Measurements from ENCODE around the gene CASP3.

Gene CASP3

GRCh38 chr4:184590196-184590595 lies 59.1 kb downstream of the CASP3 start:
- no peak for TF ChIP-seq CTCF (IDR thresholded peaks at IDR 0.05; ENCODE audit: extremely low read depth, missing control alignments)

GRCh38 chr4:184588893-184589292 lies 60.4 kb downstream of the CASP3 start:
- no peak for TF ChIP-seq CTCF (IDR thresholded peaks at IDR 0.05; ENCODE audit: extremely low read depth, missing control alignments)
- no peak for DNase-seq (ENCODE audit: low spot score)

More at GRCh38 chr4:184590196-184590595, 59.1 kb downstream of the CASP3 start:
- no peak for DNase-seq (ENCODE audit: low spot score)

GRCh38 chr4:184587701-184588100 lies 61.5 kb downstream of the CASP3 start:
- no peak for DNase-seq (ENCODE audit: low spot score)
- no peak for TF ChIP-seq CTCF (IDR thresholded peaks at IDR 0.05; ENCODE audit: extremely low read depth, missing control alignments)

- TF ChIP-seq CTCF (IDR thresholded peaks at IDR 0.05; ENCODE audit: extremely low read depth, missing control alignments), result no peak
- DNase-seq (ENCODE audit: low spot score), result no peak
These were observed 62.0 kb downstream of the CASP3 start for GRCh38 chr4:184587221-184587620.

- DNase-seq (ENCODE audit: low spot score), result peak; percentile 67
- no peak for TF ChIP-seq CTCF (IDR thresholded peaks at IDR 0.05; ENCODE audit: extremely low read depth, missing control alignments)
These were observed 65.3 kb downstream of the CASP3 start for GRCh38 chr4:184583738-184584502.
